ENCODE results near the gene CHST10. TPM values are rescaled to one million over a fixed set of nuclear protein-coding genes. Genes with fewer than 3 reads are reported as not detected.

CHST10 gene
- total RNA-seq, 3 donors from 2014 or later (not counting 1 experiment from before 2014, with no cell fraction given): 11.1 to 15.3 (median 13.4) TPM

GRCh38 chr2:100425573-100426383 lies 8.3 kb upstream of the CHST10 start:
- Mint-ChIP-seq H3K4me3 (no peak overlapping the region), H3K36me3 (no peaks in the 10 kb centered on the region), H3K27ac (no peak overlapping the region), H3K4me1 (peaks cover 5% of the 10 kb centered on the region in 2 donors), H3K27me3 (ENCODE audit: low read depth in 2 of 2) (peaks cover 32 to 59% of the 10 kb centered on the region in 2 donors), H3K9me3 (no peaks in the 10 kb centered on the region)
- Histone ChIP-seq H3K27ac (ENCODE audit: low read length) (no peak overlapping the region), H3K4me3 (ENCODE audit: low read length) (no peak overlapping the region), H3K4me1 (ENCODE audit: control insufficient read depth, insufficient read depth, low read length) (no peaks in the 10 kb centered on the region), H3K36me3 (ENCODE audit: control insufficient read depth, insufficient read depth, low read length) (no peaks in the 10 kb centered on the region), H3K9me3 (ENCODE audit: control insufficient read depth, insufficient read depth, low read length) (no peaks in the 10 kb centered on the region), H3K27me3 (ENCODE audit: control insufficient read depth, insufficient read depth, low read length) (no peaks in the 10 kb centered on the region)
- intact Hi-C loops (cut with micrococcal nuclease): no loop called here
- DNase-seq (no peak), ATAC-seq (no peak)
- WGBS (ENCODE audit: insufficient coverage): 83% methylated on average over 15 of the region's 15 CpGs
- TF ChIP-seq, protein P1, sequence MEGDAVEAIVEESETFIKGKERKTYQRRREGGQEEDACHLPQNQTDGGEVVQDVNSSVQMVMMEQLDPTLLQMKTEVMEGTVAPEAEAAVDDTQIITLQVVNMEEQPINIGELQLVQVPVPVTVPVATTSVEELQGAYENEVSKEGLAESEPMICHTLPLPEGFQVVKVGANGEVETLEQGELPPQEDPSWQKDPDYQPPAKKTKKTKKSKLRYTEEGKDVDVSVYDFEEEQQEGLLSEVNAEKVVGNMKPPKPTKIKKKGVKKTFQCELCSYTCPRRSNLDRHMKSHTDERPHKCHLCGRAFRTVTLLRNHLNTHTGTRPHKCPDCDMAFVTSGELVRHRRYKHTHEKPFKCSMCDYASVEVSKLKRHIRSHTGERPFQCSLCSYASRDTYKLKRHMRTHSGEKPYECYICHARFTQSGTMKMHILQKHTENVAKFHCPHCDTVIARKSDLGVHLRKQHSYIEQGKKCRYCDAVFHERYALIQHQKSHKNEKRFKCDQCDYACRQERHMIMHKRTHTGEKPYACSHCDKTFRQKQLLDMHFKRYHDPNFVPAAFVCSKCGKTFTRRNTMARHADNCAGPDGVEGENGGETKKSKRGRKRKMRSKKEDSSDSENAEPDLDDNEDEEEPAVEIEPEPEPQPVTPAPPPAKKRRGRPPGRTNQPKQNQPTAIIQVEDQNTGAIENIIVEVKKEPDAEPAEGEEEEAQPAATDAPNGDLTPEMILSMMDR (IDR thresholded peaks at IDR 0.05): no peak

GRCh38 chr2:100425107-100425506 lies 7.6 kb upstream of the CHST10 start:
- peaks cover 32 to 53% of the 10 kb centered on the region in 2 donors for H3K27me3 Mint-ChIP-seq (ENCODE audit: low read depth in 2 of 2)
- TF ChIP-seq, protein P1 (IDR thresholded peaks at IDR 0.05): no peak
- no peaks in the 10 kb centered on the region for H3K4me1 ChIP-seq (ENCODE audit: control insufficient read depth, insufficient read depth, low read length)
- H3K4me3 Mint-ChIP-seq: no peak overlapping the region
- no peak overlapping the region for H3K27ac ChIP-seq (ENCODE audit: low read length)
- H3K27me3 ChIP-seq (ENCODE audit: control insufficient read depth, insufficient read depth, low read length): no peaks in the 10 kb centered on the region
- intact Hi-C loops (cut with micrococcal nuclease): no loop called here
- H3K9me3 ChIP-seq (ENCODE audit: control insufficient read depth, insufficient read depth, low read length): no peaks in the 10 kb centered on the region
- peaks cover 5% of the 10 kb centered on the region in 2 donors for H3K4me1 Mint-ChIP-seq
- ATAC-seq: no peak
- no peaks in the 10 kb centered on the region for H3K36me3 ChIP-seq (ENCODE audit: control insufficient read depth, insufficient read depth, low read length)
- H3K27ac Mint-ChIP-seq: no peak overlapping the region
- no peaks in the 10 kb centered on the region for H3K36me3 Mint-ChIP-seq
- 92% methylated on average over 4 of the region's 4 CpGs for WGBS (ENCODE audit: insufficient coverage)
- H3K4me3 ChIP-seq (ENCODE audit: low read length): no peak overlapping the region
- no peak for DNase-seq
- no peaks in the 10 kb centered on the region for H3K9me3 Mint-ChIP-seq

DNA sequence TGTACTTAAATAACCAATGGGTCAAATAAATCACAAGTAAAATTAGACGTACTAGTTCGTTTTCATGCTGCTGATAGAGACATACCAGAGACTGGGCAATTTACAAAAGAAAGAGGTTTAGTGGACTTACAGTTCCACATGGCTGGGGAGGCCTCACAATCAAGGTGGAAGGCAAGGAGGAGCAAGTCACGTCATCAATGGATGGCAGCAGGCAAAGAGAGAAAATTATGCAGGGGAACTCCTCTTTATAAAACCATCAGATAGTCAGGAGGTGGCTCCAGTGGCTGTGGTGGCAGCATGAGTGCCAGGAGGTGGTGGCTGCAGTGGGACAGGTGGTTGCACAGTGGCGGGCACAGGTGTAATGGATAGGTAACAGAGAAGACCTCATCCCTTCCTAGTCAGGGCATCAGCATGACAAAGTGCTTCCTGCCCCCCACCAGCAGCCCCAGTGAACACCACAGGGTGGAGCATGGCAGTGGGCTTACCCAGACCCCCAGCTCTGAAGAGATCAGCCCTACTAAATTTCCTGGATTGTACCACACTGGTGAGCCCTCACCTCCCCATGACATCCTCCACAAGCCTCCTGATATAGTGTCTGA lies 6.9 kb upstream of the CHST10 start:
- H3K4me3 Mint-ChIP-seq: no peak overlapping the region
- H3K36me3 ChIP-seq (ENCODE audit: control insufficient read depth, insufficient read depth, low read length): no peaks in the 10 kb centered on the region
- H3K27me3 Mint-ChIP-seq (ENCODE audit: low read depth in 2 of 2): peaks cover 32 to 46% of the 10 kb centered on the region in 2 donors
- 94% methylated on average over 4 of the region's 4 CpGs for WGBS (ENCODE audit: insufficient coverage)
- H3K36me3 Mint-ChIP-seq: no peaks in the 10 kb centered on the region
- peaks cover 5% of the 10 kb centered on the region in 2 donors for H3K4me1 Mint-ChIP-seq
- H3K9me3 Mint-ChIP-seq: no peaks in the 10 kb centered on the region
- H3K4me3 ChIP-seq (ENCODE audit: low read length): no peak overlapping the region
- DNase-seq: no peak
- intact Hi-C loops (cut with micrococcal nuclease): no loop called here
- no peak overlapping the region for H3K27ac ChIP-seq (ENCODE audit: low read length)
- TF ChIP-seq, protein P1 (IDR thresholded peaks at IDR 0.05): no peak
- no peak for ATAC-seq
- no peaks in the 10 kb centered on the region for H3K27me3 ChIP-seq (ENCODE audit: control insufficient read depth, insufficient read depth, low read length)
- no peaks in the 10 kb centered on the region for H3K4me1 ChIP-seq (ENCODE audit: control insufficient read depth, insufficient read depth, low read length)
- no peaks in the 10 kb centered on the region for H3K9me3 ChIP-seq (ENCODE audit: control insufficient read depth, insufficient read depth, low read length)
- no peak overlapping the region for H3K27ac Mint-ChIP-seq
